GM23248 (cell line): Measurements from ENCODE around the gene LCN9.

Experiments
- EZH2 ChIP-seq: fragments of 200-600 bp; sonication (generic); IDR thresholded peaks from 2 replicates; pipeline ENCODE4 v1.6.1; 2018; ENCODE audit warnings: antibody characterized with exemption, mild to moderate bottlenecking; ENCODE audit not compliant: insufficient read depth, poor library complexity, severe bottlenecking
- EZH2phosphoT487 ChIP-seq: fragments of 200-600 bp; sonication (generic); IDR thresholded peaks from 2 replicates; pipeline ENCODE4 v1.6.1; 2018; ENCODE audit warnings: antibody characterized with exemption, moderate library complexity, mild to moderate bottlenecking, low read depth; ENCODE audit not compliant: insufficient read depth

DNA sequence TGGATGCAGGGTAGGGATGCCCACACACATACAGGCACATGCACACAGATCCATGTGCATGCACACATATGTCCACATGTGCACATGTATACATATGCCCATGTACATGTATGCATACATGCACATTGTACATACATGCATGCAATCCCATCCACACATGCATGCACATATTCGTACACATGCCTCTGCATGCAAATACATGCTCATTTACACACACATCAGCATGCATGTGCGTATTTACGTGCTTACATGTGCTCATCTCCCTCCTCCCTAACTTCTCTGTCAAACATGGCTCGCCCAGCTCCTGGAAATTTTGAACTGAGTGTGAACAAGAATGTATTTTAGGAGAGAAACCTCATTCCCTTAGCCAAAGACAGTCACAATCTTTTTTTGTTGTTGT, 45.1 kb downstream of the LCN9 start:
- TF ChIP-seq EZH2phosphoT487 (no peak), EZH2 (no peak)
